ACHN (cell line): ENCODE data around the gene KPRP.
A peak's percentile ranks its signal among the peaks of the same experiment; 100 is the strongest.

ENCODE experiments used
- DNase-seq: peaks from one replicate; pipeline ENCODE4 v3.0.0-alpha.2; 2015
- in situ Hi-C: cut with HindIII; loops from 2 replicates; pipeline ENCODE4 v1.10.0; 2017; ENCODE audit warnings: low sequenced_read_pairs, low pct_ligation_motif_present, low pct_unique_long_range_greater_than_20kb

Gene KPRP

GRCh38 chr1:152757747-152758146 is at the start of gene KPRP:
Gene KPRP, plus strand, starts transcription at chr1:152758025. Its CDS starts 1,564 bp downstream, at chr1:152759589.
- in situ Hi-C loops = no loop called here
- no peak for DNase-seq

DNA sequence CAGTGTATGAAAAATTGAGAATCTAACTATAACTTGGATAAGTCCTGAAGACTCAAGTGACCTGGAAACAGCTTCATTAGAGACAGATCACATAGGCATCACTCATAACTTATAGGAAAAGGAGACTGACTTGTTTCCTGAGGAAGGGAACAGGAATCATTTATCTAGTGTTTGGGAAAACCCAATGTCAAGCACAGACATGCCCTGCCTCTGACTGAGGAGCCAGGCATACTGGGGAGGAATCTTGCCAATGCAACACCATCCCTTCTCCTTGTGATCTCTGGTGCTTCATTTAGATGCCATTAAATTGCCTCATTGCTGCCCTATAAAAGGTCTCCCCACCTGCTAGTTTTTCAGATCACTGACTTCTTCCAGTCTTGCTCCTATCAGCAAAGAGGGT is 39.6 kb upstream of the KPRP start:
- no peak for DNase-seq

DNA sequence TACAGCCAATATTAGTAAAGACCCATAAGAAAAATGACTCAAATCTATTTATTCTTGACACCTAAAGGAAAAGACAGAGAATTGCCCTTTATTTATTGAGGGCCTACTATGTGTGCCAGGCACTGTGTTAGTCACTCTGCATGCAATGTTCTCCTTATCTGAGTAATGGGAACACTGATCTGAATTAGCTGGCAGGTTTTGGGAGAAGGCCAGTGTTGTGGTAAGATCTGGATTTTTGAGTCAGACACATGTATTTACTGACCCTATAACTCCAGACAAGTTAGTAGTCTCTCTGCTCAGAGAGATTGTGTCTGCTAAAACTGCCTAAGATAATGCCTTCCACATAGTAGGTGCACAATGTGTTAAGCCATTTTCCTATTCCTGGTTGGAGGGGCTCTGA is 32.6 kb upstream of the KPRP start:
- no peak for DNase-seq
- in situ Hi-C loops = no loop called here

More for the DNA sequence above, 39.6 kb upstream of the KPRP start:
- in situ Hi-C loops = no loop called here

DNA sequence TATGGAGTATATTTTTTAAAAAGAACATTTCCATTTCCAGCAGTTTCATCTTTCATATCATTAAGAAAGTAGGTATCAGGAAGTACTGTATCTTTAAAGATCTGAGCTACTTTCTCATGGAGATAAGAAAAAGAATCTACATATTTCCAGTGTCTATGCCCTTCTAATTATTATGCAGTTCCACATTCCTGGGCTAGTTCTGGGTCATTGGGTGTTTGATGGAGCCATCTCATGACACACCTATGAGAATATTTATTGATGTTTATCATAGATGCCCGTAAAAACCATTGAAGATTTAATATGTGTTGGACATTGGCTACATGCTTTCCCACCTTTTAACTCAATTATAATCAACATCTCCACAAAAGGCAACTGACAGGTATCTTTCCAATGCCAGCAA is 28.8 kb upstream of the KPRP start:
- in situ Hi-C loops = no loop called here
- no peak for DNase-seq

DNA sequence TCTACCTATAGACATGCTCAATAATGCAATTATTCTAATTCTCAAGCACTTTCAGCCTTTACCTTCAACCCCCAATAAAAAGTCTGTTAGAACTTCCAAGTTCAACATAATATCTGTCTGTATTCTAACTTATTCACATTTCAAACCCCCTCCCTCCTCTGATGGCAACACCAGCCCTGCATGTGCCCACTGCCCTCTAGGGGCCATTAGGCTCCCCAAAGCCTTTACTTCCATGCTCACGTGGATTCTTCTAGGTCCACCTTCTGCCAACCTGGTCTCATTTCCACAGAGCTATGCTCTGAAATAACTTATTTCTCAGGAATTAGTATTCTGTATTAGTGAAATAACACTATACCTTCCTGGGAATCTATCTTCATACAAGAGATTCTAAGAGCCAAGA is 22.2 kb upstream of the KPRP start:
- DNase-seq = peak; percentile 20
- in situ Hi-C loops = no loop called here

DNA sequence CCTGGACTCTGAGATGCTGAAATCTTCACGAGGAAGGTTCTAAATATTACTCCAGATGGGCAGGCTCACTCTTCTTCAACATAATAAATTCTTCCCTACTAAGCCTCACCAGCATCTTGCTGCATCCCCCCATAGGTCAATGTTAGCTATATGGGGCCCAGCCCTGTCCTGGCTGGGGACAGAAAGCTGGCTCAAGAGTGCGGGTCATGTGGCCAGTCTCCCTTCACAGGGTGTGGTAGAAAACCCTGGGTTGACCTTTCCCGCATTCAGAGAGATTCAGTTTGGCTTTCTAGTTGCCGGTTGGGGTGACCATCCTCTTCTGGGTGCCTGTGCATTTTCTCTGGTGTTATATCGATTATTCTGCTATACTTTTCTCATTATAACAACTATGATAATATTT is 19.8 kb upstream of the KPRP start:
- in situ Hi-C loops = no loop called here
- DNase-seq = no peak

DNA sequence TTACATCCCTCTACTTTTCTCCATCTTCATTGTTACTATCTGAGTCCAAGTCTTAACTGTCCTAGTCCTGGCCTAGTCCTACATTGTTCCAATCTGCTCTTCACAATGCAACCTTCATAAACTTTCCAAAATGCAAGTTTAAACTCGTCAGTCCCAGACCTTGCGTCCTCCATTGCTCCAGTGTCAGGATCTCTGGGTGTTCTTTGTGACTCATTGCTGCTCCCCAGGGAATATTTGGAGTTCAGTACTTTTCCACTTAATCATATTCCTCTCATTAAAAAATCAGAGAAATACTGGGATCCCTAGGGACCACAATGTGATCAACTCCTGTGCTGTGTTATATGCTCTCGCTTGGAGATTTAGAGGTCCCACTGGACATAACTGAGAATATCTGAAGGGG is 18.0 kb upstream of the KPRP start:
- in situ Hi-C loops = no loop called here
- no peak for DNase-seq

DNA sequence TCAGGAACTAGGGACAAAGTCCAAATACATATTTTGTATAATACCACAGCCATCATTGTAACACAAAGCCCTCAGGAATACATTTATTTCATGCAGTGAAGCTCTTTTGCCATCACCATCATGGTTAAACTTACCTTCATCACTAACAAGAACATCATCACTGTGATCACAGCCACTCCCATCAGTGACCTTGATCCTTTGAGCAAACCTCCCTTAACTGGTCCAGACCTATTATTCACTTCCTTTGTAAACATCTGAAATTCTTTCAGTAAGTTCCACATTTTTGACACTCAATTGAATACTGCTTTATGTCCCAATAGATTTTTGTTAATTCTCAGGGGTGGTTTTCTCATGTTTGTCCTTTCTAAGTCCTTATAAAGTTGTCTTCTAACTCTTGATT is 16.2 kb upstream of the KPRP start:
- in situ Hi-C loops = no loop called here
- no peak for DNase-seq

DNA sequence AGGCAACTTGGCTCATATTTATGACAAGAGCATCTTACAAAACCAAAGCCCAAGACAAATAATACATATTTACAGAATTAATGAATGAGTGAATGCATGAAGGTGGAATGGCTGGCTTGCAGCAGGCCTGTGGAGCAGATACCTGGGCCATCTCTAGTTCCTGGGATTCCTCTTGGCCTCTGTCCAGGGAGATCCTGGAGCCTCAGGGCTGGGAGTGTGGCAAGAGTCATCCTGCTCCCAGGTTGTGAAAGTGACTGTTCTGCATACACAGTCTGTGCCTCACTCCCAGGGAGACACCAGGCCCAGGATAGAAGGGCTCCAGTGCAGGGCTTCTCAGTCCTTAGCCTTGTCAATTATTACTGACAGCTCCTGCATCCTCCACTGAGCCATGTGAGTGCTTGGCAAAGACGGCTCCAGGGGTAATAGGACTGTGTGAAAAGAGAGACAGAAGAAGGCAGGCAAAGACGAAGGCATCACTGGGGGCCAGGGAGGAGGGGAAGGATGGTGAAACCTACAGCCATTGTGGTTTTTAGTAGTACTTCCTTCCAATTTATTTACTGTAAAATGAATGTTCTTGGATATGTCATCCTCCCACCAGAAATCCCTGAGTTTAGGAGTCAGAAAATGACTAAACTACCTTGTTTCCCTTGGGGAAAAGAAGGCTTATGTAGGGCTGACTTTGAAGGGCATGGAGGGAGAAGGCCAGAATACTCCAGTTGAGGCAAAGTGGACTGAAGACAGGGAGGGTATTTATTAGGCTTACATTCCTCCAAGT is 14.3 kb upstream of the KPRP start:
- DNase-seq = no peak
- in situ Hi-C loops = no loop called here

GRCh38 chr1:152745289-152745704 is 12.5 kb upstream of the KPRP start:
- DNase-seq = peak; percentile 22
- in situ Hi-C loops = no loop called here

- DNase-seq = no peak
- in situ Hi-C loops = no loop called here
Observed at GRCh38 chr1:152745765-152746444, 11.9 kb upstream of the KPRP start.

DNA sequence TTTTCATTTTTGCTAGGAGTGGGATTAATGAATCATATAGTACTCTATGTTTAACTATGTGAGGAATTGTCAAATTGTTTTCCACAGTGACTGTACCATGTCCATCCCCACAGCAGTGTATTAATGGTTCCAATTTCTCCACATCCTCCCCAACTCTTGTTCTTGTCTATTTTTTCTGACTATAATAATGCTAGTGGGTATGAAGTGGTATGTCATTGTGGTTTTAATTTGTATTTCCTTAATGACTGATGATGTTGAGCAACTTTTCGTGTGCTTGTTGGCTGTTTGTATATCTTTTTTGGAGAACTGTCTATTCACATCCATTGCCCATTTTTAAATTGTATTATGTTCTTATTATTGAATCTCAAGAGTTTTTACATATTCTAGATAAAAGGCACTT is 10.0 kb upstream of the KPRP start:
- in situ Hi-C loops = no loop called here
- no peak for DNase-seq

DNA sequence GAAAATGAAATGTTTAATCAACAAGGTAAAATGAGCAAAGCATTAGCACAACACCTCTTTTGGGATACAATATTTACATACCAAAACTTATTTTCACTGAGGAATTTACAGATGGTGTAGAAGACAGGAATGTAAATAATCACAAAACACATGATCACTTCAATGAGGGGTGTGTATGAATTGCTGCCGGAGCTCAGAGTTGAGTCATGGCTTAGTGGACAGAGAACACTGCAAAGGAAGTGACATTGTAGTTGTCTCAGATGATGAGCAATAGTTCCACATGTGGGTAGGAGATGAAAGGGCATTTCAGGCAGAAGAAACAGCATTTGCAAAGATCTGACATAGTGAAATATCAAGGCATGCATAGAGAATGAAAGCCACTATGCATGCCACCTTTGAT is 5.6 kb upstream of the KPRP start:
- DNase-seq = no peak

GRCh38 chr1:152753586-152753985 is 4.2 kb upstream of the KPRP start:
- in situ Hi-C loops = no loop called here

More for the DNA sequence above, 5.6 kb upstream of the KPRP start:
- in situ Hi-C loops = no loop called here

GRCh38 chr1:152756872-152757271 is 953 bp upstream of the KPRP start:
- in situ Hi-C loops = no loop called here
- no peak for DNase-seq

More at GRCh38 chr1:152753586-152753985, 4.2 kb upstream of the KPRP start:
- DNase-seq = no peak

DNA sequence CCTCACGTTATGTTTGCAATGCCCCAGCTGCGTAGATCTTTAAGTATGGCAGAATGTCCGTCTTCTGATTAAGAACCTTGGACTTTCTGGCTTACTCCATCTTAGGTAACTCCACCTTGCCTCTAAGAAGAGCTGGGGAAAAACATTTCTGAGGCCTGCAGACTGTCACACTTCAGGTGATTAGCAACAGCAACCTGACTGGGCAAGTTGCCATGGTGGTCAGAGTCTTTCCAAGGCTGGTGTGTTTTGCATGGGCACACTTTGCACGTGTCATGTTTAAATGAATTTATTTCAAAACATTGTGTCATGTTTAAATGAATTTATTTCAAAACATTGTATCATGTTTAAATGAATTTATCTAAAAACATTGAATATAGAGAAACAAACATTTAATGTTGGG is 811 bp downstream of the KPRP start:
- no peak for DNase-seq
- in situ Hi-C loops = no loop called here

- no peak for DNase-seq
- in situ Hi-C loops = no loop called here
Observed at GRCh38 chr1:152759453-152760173, 1.8 kb downstream of the KPRP start.

DNA sequence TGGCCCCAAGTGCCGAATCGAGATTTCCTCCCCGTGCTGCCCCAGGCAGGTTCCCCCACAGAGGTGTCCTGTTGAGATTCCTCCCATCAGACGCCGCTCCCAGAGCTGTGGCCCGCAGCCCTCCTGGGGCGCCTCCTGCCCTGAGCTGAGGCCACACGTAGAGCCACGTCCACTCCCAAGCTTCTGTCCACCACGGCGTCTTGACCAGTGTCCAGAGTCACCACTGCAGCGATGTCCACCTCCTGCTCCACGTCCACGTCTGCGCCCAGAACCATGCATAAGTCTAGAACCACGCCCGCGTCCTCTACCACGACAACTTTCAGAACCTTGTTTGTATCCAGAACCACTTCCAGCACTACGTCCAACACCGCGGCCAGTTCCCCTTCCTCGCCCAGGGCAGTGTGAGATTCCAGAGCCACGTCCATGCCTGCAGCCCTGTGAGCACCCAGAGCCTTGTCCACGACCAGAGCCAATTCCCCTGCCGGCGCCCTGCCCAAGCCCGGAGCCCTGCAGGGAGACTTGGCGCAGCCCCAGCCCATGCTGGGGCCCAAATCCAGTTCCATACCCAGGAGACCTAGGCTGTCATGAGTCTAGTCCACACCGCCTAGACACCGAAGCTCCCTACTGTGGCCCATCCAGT is 2.8 kb downstream of the KPRP start:
- DNase-seq = no peak
- in situ Hi-C loops = no loop called here

- in situ Hi-C loops = no loop called here
- no peak for DNase-seq
Observed at GRCh38 chr1:152761609-152762213, 3.9 kb downstream of the KPRP start.
